Activated naive CD8-positive, alpha-beta T cell (primary cell): Measurements from ENCODE around the gene CAD.

ENCODE experiments used
- H3K27ac Mint-ChIP-seq: one replicate; pipeline ENCODE4 v1.8.0; 2021; ENCODE audit warnings: mixed read lengths
- H3K27me3 Mint-ChIP-seq: one replicate; pipeline ENCODE4 v1.8.0; 2021; ENCODE audit warnings: mixed read lengths
- H3K36me3 Mint-ChIP-seq: one replicate; pipeline ENCODE4 v1.8.0; 2021; ENCODE audit warnings: mixed read lengths
- H3K4me1 Mint-ChIP-seq: one replicate; pipeline ENCODE4 v1.8.0; 2021; ENCODE audit warnings: low read depth, mixed read lengths
- H3K4me3 Mint-ChIP-seq: one replicate; pipeline ENCODE4 v1.8.0; 2021; ENCODE audit warnings: mild to moderate bottlenecking, mixed read lengths
- H3K9me3 Mint-ChIP-seq: one replicate; pipeline ENCODE4 v1.8.0; 2021; ENCODE audit warnings: low read depth, mixed read lengths

The CAD gene

DNA sequence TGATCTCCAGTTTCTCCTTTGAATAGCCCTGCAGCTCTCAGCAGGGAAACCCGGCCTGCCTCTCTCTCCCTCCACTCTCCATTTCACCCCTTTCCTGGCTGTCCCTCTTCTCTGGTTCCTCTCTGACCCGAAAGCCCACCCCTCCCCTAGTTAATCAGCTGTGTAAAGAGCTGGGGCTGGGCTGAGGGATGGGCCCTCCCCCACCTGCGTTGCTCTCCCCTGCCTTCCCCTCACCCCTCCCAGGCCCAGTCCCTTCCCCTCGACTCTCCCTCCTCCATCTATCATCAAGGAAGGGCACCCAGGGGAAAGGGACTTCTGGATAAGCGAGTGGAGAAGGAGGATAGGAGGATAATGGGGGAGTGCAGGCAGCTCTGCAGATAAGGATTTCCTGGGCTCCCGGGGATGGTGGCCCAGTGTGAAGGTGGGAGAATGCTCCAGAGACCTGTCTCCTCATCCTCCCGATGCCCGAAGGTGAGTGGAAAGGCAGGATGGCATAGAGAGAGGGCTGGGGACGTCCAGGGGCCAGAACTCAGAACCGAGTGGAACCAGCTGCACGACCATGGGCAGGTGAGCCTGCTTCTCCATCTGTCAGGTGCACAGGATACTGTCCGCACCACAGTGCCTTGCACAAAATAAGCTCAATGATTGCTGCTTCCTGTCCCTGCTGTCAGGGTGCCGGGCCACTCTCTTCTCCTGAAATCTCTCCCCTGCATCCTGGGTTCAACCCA lies 33.6 kb downstream of the CAD start:
- Mint-ChIP-seq H3K4me3 (no peak overlapping the region), H3K9me3 (no peaks in the 10 kb centered on the region), H3K27ac (no peak overlapping the region), H3K4me1 (no peaks in the 10 kb centered on the region), H3K27me3 (peaks cover under 1% of the 10 kb centered on the region), H3K36me3 (no peaks in the 10 kb centered on the region)

GRCh38 chr2:27251766-27252165 lies 34.6 kb downstream of the CAD start:
- H3K27ac Mint-ChIP-seq, result no peak overlapping the region
- no peaks in the 10 kb centered on the region for H3K36me3 Mint-ChIP-seq
- H3K27me3 Mint-ChIP-seq, result peaks cover 7% of the 10 kb centered on the region
- H3K4me1 Mint-ChIP-seq, result no peaks in the 10 kb centered on the region
- no peak overlapping the region for H3K4me3 Mint-ChIP-seq
- no peaks in the 10 kb centered on the region for H3K9me3 Mint-ChIP-seq

GRCh38 chr2:27255187-27255586 lies 38.0 kb downstream of the CAD start:
- H3K27me3 Mint-ChIP-seq, result peaks cover 22% of the 10 kb centered on the region
- no peaks in the 10 kb centered on the region for H3K36me3 Mint-ChIP-seq
- H3K4me3 Mint-ChIP-seq, result no peak overlapping the region
- H3K9me3 Mint-ChIP-seq, result no peaks in the 10 kb centered on the region
- no peaks in the 10 kb centered on the region for H3K4me1 Mint-ChIP-seq
- no peak overlapping the region for H3K27ac Mint-ChIP-seq

DNA sequence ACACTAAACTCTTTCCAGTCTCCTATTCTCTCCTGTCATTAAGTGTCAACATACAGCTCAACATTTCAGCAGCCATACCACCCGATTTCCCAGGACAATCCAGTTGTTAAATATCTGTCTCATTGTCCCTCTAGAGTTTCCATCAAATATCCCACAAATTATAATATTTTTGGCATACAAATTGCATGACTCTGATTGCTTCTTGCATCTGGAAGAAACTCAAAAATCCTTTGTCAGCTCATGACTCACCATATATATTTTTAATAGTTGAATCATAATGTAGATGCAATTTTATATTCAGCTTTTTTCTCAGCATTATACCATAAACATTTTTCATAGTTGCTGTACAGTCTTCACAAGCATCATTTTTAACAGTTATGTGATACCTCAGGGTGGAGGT lies 38.5 kb downstream of the CAD start:
- H3K36me3 Mint-ChIP-seq, result no peaks in the 10 kb centered on the region
- no peaks in the 10 kb centered on the region for H3K9me3 Mint-ChIP-seq
- H3K4me1 Mint-ChIP-seq, result peaks cover under 1% of the 10 kb centered on the region
- no peak overlapping the region for H3K27ac Mint-ChIP-seq
- peaks cover 27% of the 10 kb centered on the region for H3K27me3 Mint-ChIP-seq
- H3K4me3 Mint-ChIP-seq, result no peak overlapping the region

DNA sequence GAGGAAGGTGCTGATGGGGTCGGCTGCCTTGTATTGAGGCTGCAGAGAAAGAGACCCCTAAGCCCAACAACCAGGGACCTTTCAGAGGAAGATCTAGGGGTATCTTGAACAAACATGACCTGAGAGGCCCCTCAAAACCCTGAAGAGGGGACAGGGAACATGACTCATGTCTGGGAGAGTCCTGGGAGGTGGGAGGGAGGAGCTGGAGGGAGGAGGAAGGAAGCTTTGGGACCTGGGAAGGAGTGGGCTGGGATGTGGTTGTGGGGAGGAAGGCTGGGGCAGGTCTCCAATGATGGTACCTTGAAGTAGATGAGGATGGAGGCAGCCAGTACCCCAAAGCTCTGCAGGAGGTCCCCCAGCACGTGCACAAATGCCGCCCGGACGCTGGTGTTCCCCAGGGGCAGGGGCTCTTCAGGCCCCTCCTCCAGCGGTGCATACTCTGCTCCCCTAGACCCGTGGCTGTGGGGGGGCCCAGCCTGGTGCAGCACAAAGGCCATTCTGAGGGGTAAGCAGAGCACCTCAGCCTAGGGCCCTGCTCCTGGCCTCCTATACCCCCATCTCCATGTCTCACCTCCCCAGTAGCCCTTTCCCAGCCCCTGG lies 39.8 kb downstream of the CAD start:
- Mint-ChIP-seq H3K9me3 (no peaks in the 10 kb centered on the region), H3K4me1 (peaks cover 11% of the 10 kb centered on the region), H3K27ac (no peak overlapping the region), H3K4me3 (no peak overlapping the region), H3K36me3 (no peaks in the 10 kb centered on the region), H3K27me3 (peaks cover 38% of the 10 kb centered on the region)

DNA sequence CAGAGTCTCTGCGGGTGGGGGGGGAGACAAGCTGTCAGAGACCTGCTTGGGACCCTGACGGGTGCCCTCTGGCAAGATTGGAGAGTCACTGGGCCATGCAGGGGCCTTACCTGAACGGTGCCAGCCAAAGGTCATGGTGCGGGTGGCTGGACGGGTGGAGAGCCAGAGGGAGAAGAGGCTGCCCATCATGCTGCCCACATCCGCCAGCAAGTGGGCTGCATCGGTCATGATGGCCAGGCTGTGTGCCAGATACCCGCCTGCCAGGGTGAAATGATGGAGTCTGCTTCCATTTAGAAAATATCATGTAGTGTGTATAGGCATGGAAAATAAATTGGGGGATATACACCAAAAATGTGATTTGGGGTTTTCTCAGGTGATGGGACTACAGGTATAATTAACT lies 40.9 kb downstream of the CAD start:
- H3K4me3 Mint-ChIP-seq, result no peak overlapping the region
- H3K27me3 Mint-ChIP-seq, result peaks cover 38% of the 10 kb centered on the region
- no peaks in the 10 kb centered on the region for H3K9me3 Mint-ChIP-seq
- no peaks in the 10 kb centered on the region for H3K36me3 Mint-ChIP-seq
- no peak overlapping the region for H3K27ac Mint-ChIP-seq
- peaks cover 11% of the 10 kb centered on the region for H3K4me1 Mint-ChIP-seq

GRCh38 chr2:27261241-27261925 lies 44.2 kb downstream of the CAD start:
- H3K4me1 Mint-ChIP-seq, result peaks cover 30% of the 10 kb centered on the region
- H3K9me3 Mint-ChIP-seq, result no peaks in the 10 kb centered on the region
- H3K27ac Mint-ChIP-seq, result no peak overlapping the region
- no peaks in the 10 kb centered on the region for H3K36me3 Mint-ChIP-seq
- peaks cover 45% of the 10 kb centered on the region for H3K27me3 Mint-ChIP-seq
- peak overlapping the region; percentile 69 for H3K4me3 Mint-ChIP-seq

GRCh38 chr2:27261926-27262298 lies 44.7 kb downstream of the CAD start:
- peak overlapping the region; percentile 69 for H3K4me3 Mint-ChIP-seq
- no peaks in the 10 kb centered on the region for H3K9me3 Mint-ChIP-seq
- no peak overlapping the region for H3K27ac Mint-ChIP-seq
- no peaks in the 10 kb centered on the region for H3K36me3 Mint-ChIP-seq
- H3K4me1 Mint-ChIP-seq, result peaks cover 30% of the 10 kb centered on the region
- peaks cover 42% of the 10 kb centered on the region for H3K27me3 Mint-ChIP-seq

DNA sequence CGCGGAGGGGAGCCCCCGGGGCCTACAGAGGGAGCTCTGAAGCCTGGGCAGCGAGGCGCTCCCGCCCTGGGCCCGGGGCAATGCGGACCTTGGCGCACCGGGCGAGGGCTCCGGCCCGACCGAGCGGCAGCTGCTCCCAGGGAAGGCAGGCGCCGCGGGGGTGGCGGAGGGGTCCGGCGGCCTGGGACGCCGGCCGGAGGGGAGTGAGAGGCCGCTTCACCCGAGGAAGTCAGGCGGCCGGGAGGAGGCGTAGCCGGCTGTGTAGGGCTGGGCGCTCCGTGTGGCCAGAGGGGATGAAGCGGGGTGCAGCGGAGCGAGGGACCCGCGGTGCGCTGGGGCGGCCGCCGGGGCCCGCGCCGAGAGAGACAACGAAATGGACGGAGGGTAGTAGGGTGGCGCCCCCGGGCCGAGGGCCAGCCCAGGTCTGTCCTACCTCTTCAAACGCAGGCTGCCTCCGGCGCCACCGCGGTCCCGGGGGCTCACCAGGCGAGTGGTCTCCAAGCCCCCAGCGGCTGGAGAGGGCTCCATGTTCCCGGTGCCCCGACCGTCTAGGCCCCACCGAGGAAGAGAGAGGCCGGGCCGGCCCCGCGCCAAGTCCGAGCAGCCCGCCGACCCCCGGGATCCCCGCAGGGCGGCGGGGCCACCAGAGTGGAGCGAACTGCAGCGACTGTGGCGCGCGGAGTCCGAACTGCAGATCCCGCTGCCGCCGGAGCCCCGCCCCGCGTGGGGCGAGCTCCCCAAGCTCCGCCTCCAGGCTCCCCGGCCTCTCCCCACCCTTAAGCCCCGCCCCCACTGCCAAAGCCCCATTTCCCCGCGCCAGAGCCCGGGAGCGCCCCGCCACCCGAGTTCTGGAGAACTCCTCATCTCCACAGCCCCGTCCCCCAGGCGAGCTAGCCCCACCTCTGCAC lies 45.5 kb downstream of the CAD start, which contains the start of gene SLC30A3:
TSS of gene SLC30A3 (minus strand) at position 669 of the 908 bp plus-strand sequence. CDS start at position 528, 141 bp downstream.
- H3K9me3 Mint-ChIP-seq, result no peaks in the 10 kb centered on the region
- peaks cover 30% of the 10 kb centered on the region for H3K4me1 Mint-ChIP-seq
- H3K4me3 Mint-ChIP-seq, result peak within 1 kb of the TSS; percentile 95
- H3K36me3 Mint-ChIP-seq, result no peaks in the 10 kb centered on the region
- peak within 1 kb of the TSS; percentile 79 for H3K27ac Mint-ChIP-seq
- H3K27me3 Mint-ChIP-seq, result peaks cover 39% of the 10 kb centered on the region

DNA sequence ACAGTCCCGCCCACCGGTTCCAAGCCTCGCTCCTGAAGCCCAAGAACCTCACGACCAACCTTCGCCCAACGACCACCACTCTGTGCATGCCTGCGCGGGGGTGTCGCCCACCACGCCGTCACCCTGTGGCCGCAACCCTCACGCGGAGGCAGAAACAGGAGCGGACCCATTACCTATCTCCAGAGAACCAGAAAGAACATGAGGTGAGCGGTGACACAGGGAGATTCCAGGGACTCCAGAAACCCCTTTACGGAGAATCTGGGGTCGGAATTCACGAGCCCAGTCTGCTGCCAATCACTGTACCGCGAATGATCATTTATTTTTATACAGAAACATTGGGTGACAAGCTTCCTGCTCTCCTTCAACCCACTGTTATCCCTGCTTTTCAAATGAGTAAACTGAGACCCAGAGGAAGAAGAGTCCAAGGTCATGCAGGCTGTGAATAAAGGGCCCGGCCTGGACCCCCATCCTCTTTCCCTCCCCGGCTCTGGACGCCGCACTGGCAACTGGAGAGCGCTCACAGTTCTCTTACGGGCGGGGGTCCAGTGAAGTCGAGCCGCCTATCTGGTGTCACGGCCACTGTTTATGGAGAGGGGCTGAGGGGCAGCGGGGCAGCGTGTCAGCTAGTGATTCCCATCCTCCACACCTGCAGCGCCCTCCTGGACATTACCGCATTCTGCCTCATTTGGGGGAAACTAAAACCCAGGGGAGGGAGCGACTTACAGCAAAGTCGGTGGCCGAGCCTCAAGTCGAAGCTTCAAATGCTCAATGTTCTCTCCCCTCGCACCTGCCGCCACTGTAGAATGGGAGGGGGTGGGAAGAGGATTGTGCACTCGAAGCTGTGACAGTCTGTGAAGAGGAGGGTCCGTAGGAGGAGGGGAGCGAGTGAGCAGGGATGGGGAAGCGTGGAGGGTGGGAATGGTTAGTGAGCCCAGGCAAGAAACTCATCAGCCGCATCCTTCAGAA lies 46.4 kb downstream of the CAD start:
- Mint-ChIP-seq H3K9me3 (no peaks in the 10 kb centered on the region), H3K27me3 (peaks cover 36% of the 10 kb centered on the region), H3K36me3 (no peaks in the 10 kb centered on the region), H3K4me1 (peaks cover 30% of the 10 kb centered on the region), H3K4me3 (peak overlapping the region; percentile 95), H3K27ac (peak overlapping the region; percentile 79)

- H3K27me3 Mint-ChIP-seq, result peaks cover 33% of the 10 kb centered on the region
- H3K27ac Mint-ChIP-seq, result no peak overlapping the region
- H3K36me3 Mint-ChIP-seq, result no peaks in the 10 kb centered on the region
- H3K4me1 Mint-ChIP-seq, result peaks cover 30% of the 10 kb centered on the region
- H3K4me3 Mint-ChIP-seq, result peak overlapping the region; percentile 95
- H3K9me3 Mint-ChIP-seq, result no peaks in the 10 kb centered on the region
Measured at GRCh38 chr2:27264253-27264752, 47.1 kb downstream of the CAD start.

DNA sequence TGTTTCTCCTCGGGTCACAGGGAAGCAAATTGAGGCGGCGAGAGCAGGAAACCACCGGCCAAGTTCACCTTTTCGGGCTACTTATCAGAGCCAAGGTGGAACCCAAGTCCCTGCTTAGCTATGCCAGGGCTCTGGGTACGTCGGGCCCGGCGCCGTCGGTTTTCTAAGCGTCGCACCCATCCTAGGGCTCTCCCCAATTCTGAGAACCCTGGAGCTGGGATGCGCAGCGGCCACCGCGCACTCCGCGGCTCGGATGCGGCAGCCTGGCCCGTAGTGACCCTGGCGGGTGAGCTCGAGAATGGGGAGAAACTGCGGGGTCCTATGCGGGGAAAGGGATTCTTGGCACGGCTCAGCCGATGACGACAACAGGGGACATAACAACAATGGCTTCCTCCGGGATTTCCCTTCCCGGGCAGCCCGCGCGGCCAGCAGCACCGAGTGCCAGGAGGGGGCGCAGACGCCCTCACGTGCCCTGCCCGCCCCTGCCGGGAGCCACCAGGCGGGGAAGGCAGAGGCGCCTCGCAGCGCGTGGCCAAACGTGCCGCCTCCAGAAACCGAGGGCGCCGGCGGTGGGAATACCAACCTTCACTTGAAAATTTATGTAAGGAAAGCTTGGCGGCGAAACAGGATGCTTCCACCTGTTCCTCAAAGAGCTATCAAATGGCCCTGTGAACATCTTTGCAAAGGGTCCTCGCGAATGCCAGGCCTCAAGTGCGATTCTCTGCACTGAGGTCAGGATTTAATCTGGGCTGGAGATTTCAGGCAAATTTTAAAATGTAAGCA lies 47.8 kb downstream of the CAD start:
- Mint-ChIP-seq H3K4me1 (peaks cover 30% of the 10 kb centered on the region), H3K9me3 (no peaks in the 10 kb centered on the region), H3K36me3 (no peaks in the 10 kb centered on the region), H3K4me3 (peak overlapping the region; percentile 82), H3K27ac (no peak overlapping the region), H3K27me3 (peaks cover 29% of the 10 kb centered on the region)

GRCh38 chr2:27265536-27265870 lies 48.3 kb downstream of the CAD start:
- H3K4me1 Mint-ChIP-seq, result peaks cover 30% of the 10 kb centered on the region
- no peaks in the 10 kb centered on the region for H3K9me3 Mint-ChIP-seq
- peaks cover 24% of the 10 kb centered on the region for H3K27me3 Mint-ChIP-seq
- H3K36me3 Mint-ChIP-seq, result no peaks in the 10 kb centered on the region
- peak overlapping the region; percentile 78 for H3K4me3 Mint-ChIP-seq
- H3K27ac Mint-ChIP-seq, result no peak overlapping the region
